Ammon's horn (tissue), 1 donor: Measurements from ENCODE around the gene NT5C3A.
"Not testable (repeated sequence)": the region's sequence is repeated elsewhere in the genome, so short reads cannot be mapped to it uniquely, and the experiment has no call there.

ENCODE experiments used
- DNase-seq: peaks from one replicate; pipeline ENCODE4 v3.0.0-alpha.2; 2016; ENCODE audit warnings: low spot score

The NT5C3A gene

GRCh38 chr7:33062023-33062781 lies at the start of gene NT5C3A:
Gene NT5C3A (minus strand): TSS chr7:33062776. CDS start chr7:33062705, 71 bp downstream.
- DNase-seq = peak; percentile 52

DNA sequence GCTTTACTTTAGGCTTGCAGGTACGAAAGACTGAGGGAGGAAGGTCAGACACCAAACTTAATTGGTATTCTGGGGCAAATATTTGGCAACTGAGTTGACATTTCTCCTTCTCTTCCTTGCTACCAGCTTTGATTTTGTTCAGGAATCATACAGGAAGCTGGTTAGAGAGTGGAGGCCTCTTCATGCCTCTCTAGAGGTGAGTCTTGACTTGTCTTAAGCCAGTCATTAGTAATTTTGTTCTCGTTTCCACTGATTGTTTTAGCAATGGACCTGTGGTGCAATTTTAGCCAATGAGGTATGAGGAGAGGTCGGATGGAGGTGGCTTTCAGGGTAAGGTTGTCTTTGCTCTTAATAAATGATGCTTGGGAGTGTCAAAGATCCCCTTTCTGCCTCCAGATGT lies 49.0 kb upstream of the NT5C3A start:
- DNase-seq = no peak

- DNase-seq = peak; percentile 34
These were observed 47.2 kb upstream of the NT5C3A start for GRCh38 chr7:33109758-33110238.

GRCh38 chr7:33109005-33109757 lies 46.6 kb upstream of the NT5C3A start, which contains the start of gene RP9:
Gene RP9 (minus strand): TSS chr7:33109404. CDS start chr7:33109372, 32 bp downstream.
- DNase-seq = peak; percentile 64

- DNase-seq = no peak
These were observed 46.0 kb upstream of the NT5C3A start for GRCh38 chr7:33108554-33109004.

GRCh38 chr7:33107136-33108066 lies 44.8 kb upstream of the NT5C3A start:
- peak; percentile 20 for DNase-seq

- DNase-seq = no peak
These were observed 39.3 kb upstream of the NT5C3A start for GRCh38 chr7:33101906-33102305.

DNA sequence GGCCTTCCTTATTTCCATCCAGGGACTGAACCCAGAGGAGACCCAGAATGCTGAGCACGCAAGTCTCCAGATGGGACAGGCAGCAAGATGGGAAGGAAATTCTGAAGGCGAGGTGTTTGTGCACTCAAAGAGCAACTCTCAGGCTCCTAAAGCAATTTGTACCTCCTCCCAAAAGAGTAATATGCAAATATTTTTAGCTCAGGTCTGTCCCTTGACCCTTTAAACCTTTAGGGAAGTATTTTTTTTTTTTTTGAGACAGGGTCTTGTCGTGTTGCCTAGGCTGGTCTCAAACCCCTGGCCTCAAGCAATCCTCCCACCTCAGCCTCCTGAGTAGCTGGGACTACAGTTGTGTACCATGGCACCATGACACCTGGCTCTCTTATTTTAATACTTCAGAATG lies 38.2 kb upstream of the NT5C3A start:
- no peak for DNase-seq

DNA sequence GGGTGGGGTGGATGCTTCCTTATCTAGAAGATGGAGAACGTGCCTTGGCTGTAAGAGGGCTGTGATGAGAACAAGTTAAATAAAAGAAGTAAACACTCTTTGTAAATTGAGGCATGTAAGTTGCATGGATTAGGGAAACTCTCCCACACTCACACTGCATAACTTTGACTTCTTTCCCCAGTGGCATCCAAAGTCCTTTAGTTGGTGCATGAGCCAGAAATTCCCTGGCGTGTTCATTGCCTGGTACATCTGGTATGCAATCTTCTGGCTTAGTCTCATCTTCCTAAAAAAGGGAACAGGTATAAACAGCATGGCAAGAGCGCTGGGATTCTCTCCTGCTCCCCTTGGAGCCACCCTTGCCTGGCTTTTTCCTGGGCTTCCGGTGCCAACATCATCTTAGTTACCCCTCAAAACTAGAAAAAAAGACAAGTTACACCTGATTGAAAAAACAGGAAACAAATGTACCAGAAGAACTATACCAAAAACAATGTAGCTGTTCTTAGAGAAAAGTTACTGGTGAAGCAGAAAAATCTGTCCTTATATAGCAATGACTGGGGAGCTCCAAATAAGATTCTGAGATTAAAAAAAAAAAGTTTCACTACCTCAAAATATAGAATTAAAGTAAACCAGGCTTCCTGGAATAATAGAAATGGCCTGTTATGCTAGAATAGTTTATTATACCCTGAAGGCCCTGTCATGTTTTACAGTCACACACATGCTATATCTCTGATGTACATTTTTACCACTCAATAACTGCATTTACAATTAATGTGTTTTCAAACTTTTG lies 36.8 kb upstream of the NT5C3A start:
- DNase-seq = no peak

- DNase-seq = not testable (repeated sequence)
These were observed 32.2 kb upstream of the NT5C3A start for GRCh38 chr7:33094745-33095275.

GRCh38 chr7:33093266-33093665 lies 30.7 kb upstream of the NT5C3A start:
- no peak for DNase-seq

- no peak for DNase-seq
These were observed 29.1 kb upstream of the NT5C3A start for GRCh38 chr7:33091641-33092191.

- DNase-seq = no peak
These were observed 28.5 kb upstream of the NT5C3A start for GRCh38 chr7:33091111-33091531.

DNA sequence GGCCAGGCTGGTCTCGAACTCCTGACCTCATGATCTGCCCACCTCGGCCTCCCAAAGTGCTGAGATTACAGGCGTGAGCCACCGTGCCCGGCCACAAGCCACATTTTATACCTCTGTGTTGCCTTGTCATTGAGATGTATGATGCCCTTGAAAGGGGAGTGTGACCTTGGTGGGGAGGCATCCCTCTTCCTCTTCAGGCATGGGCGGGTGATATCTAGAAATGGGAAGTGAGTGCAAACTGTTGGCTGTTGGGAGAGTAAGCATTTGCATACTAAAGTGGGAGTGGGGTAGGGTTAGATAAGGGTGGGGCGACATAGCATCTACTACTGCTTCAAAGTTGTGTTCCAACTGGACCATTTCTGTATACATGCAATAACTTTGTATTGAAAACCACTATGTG lies 26.6 kb upstream of the NT5C3A start:
- DNase-seq = no peak

DNA sequence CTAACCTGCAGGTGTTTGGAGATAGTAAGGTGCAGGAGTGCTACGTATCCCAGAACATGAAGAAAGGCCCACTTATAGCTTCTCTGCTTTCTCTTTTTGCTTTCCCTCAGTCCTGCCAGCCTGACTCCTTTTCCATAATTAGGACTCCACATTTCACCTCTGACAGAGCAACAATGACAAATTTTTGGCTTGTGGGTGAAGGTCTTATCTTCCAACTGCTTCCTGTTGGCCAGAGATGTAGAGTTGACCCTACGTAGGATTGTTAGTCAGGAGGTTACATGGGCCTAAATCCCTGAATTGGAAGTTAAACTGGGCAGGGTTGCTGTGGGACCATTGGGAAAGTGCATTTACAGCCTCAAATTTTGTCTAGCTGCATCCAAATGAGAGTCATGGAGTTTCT lies 25.3 kb upstream of the NT5C3A start:
- DNase-seq = no peak

- DNase-seq = no peak
These were observed 24.8 kb upstream of the NT5C3A start for GRCh38 chr7:33087356-33087755.

GRCh38 chr7:33079763-33080690 lies 17.5 kb upstream of the NT5C3A start:
- DNase-seq = no peak

DNA sequence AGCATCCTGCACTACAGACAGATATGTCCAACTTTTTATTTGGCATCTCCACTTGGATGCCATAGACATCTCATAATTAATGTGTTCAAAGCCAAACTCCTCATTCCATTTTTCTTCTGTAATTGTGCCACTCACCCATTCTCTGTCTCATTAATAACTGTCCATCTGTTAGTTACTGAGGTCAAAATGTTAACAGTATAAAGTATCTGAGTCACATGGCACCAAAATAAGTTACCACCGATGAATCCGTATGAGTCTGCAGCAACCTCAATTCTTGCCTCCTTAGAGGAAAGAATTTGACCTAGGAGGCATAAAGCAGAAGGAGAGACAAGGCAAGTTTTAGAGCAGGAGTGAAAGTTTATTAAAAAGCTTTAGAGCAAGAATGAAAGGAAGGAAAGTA lies 16.5 kb upstream of the NT5C3A start:
- DNase-seq = no peak

DNA sequence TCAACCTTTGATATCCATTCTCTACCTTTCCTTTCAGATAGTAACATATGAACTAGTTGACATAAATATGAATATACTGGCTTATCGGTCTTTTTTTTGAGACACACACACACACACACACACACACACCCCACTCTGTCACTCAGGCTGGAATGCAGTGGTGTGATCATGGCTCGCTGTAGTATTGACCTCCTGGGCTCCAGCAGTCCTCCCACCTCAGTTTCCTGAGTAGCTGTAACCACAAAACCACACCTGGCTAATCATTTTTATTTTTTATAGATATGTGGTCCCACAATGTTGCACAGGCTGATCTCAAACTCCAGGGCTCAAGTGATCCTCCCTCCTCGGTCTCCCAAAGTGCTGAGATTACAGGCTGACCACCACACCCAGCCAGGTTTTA lies 14.2 kb upstream of the NT5C3A start:
- DNase-seq = no peak
